Muscle of leg (tissue), 11 donors: ENCODE data around the gene LRRN2. TPM values are rescaled to one million over a fixed set of nuclear protein-coding genes. Genes with fewer than 3 reads are reported as not detected.
"Not testable (repeated sequence)": the region's sequence is repeated elsewhere in the genome, so short reads cannot be mapped to it uniquely, and the experiment has no call there.

Source experiments
- DNase-seq: peaks from one replicate; pipeline ENCODE4 v3.0.0; 2013
- H3K27ac ChIP-seq: one replicate; pipeline ENCODE4 v1.5.1; 2013; ENCODE audit warnings: mild to moderate bottlenecking, low read length, control low read depth
- H3K27me3 ChIP-seq: one replicate; pipeline ENCODE4 v1.6.1; 2013; ENCODE audit warnings: low read length; ENCODE audit not compliant: control insufficient read depth, insufficient read depth
- H3K36me3 ChIP-seq: one replicate; pipeline ENCODE4 v1.6.1; 2013; ENCODE audit warnings: low read length; ENCODE audit not compliant: control insufficient read depth, insufficient read depth
- H3K4me1 ChIP-seq: one replicate; pipeline ENCODE4 v1.6.1; 2013; ENCODE audit warnings: low read length; ENCODE audit not compliant: control insufficient read depth, insufficient read depth
- H3K4me3 ChIP-seq: one replicate; pipeline ENCODE4 v1.5.1; 2013; ENCODE audit warnings: low read length, control low read depth
- H3K9me3 ChIP-seq: replicated peaks from 2 replicates; pipeline ENCODE4 v1.6.1; 2013; ENCODE audit warnings: low read depth, low read length; ENCODE audit not compliant: control insufficient read depth
- WGBS: methylation state at CpG from one replicate; pipeline ENCODE4 v1.1.5; 2013; ENCODE audit warnings: missing lambda C conversion rate; ENCODE audit not compliant: insufficient coverage; 5-methylcytosine and 5-hydroxymethylcytosine counted together
- polyA plus RNA-seq, 8 donors: library from polyadenylated mRNA; unstranded; fragments of 120-200 nt; gene quantifications; one replicate each; pipeline versions ENCODE4 v1.2.1 to v1.2.3, GENCODE V29; 2013; ENCODE audit warnings: inconsistent platforms in 1 of 8, low replicate concordance in 1 of 8; ENCODE audit not compliant: insufficient read length in 8 of 8, insufficient read depth in 1 of 8
- total RNA-seq: library from RNA; stranded (reverse); fragments of 120-200 nt; gene quantifications from one replicate; pipeline ENCODE4 v1.2.4, GENCODE V29; 2013

Gene LRRN2
- total and polyA plus RNA-seq, 9 donors = 2.7 to 9.8 (median 6.1) TPM

DNA sequence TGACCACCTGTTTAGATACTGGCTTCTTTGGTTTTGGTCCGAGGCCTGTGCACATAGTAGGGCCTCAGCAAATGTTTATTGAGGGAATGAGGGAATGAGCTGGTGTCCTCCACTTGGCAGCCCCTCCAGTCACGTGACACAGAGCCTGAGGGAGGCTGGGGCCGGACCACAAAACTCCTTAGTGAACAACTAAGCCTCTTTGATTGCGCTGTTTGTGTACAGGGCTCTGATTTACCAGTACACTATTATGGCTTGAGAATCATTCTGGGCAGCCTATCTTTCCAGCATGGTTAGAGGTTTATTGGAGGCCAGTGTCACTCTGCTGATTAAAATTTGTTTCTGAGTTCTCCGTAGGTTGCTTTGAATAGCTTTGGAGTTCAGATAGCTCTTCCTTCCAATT, 10.2 kb upstream of the LRRN2 start:
- Histone ChIP-seq H3K27ac (no peak overlapping the region), H3K4me1 (no peaks in the 10 kb centered on the region), H3K36me3 (no peaks in the 10 kb centered on the region), H3K9me3 (no peaks in the 10 kb centered on the region), H3K4me3 (no peak overlapping the region), H3K27me3 (peaks cover 4% of the 10 kb centered on the region)
- WGBS = 60% methylated on average over 1 of the region's 5 CpGs
- no peak for DNase-seq

DNA sequence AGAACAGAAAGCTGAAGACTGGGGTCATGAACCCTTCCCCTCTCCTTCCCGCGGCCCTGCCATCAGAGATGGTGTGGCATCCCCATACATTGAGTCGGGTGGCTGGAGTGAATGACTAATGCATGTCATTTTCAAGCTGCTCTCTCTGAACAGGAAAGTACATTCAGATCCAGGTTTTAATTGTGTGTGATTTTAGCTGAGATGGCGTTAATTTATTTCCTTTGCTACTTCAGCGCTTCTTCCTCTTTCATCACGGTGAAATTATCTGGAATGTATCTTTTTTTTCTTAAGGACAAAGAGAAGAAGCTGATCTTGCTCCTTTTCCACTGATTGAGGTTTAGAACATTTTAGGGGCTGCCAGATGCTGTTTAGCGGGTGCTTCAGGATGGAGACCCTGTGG, 8.6 kb upstream of the LRRN2 start:
- no peak overlapping the region for H3K4me3 ChIP-seq
- no peaks in the 10 kb centered on the region for H3K4me1 ChIP-seq
- WGBS = 62% methylated on average over 2 of the region's 7 CpGs
- no peaks in the 10 kb centered on the region for H3K9me3 ChIP-seq
- DNase-seq = no peak
- H3K27ac ChIP-seq = no peak overlapping the region
- no peaks in the 10 kb centered on the region for H3K36me3 ChIP-seq
- H3K27me3 ChIP-seq = peaks cover 4% of the 10 kb centered on the region

DNA sequence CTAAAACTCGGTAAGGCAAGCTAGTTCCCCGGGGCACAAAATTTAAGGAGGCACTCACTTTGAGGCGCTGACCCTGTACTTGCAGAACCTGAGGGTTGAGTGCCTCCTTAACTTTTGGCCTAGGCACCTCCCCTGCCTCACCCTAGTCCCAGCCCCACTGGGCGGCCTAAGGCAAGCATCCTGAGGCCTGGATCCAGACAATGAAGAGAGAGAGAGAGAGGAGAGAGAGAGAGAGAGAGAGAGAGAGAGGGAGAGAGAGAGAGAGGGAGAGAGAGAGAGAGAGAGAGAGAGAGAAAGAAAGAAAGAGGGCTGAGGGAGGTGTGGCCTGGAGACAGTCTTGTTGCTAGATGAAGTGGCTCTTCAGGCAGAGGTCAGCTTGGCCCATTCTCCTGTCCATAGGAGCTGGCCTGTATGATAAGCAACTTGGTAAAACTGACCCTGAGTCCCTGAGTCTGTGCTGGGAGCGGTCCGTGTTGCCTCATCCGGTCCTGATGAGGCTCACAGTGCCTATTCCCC, 7.4 kb upstream of the LRRN2 start:
- WGBS = 59% methylated on average over 4 of the region's 7 CpGs
- Histone ChIP-seq H3K27ac (no peak overlapping the region), H3K27me3 (peaks cover 4% of the 10 kb centered on the region), H3K4me3 (no peak overlapping the region), H3K9me3 (no peaks in the 10 kb centered on the region), H3K36me3 (no peaks in the 10 kb centered on the region), H3K4me1 (no peaks in the 10 kb centered on the region)
- DNase-seq = no peak

DNA sequence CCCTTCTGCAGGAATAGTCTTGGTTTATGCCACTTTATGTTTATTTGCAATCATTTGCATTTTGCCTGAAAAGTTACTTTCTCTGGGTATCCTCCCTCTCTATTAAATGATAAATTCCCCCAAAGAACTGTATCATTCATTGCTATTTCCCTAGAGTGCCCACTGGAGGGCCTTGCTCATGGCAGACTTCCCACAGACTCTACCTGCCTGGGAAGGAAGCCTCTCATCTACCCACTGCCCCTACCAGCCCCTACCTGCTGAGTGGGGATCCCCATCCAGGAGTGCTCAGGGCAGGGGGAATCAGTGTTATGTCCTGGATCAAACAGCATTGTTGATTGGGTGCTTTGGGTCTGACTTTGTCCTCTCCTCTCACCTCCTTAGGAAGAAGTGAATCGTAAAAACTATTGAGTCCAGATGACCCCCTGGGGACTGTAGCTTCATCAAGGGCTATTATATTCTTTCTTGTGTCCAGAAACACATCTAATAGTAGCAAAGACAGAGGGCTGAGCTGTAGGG, 6.8 kb upstream of the LRRN2 start:
- H3K36me3 ChIP-seq = no peaks in the 10 kb centered on the region
- no CpG with 5 or more reads among the region's 1 CpG for WGBS

DNA sequence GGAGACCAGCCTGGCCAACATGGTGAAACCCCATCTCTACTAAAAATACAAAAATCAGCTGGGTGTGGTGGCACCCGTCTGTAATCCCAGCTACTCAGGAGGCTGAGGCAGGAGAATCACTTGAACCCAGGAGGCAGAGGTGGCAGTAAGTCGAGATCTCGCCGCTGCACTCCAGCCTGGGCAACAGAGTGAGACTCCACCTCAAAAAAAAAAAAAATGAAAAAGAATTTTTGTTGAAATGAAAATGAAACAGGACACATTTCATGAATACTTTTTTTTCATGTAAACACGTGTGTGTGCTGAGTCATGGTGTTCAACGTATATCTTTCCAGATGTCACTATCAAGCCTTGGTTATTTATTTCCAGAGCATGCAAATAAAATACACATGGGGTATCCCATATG, 5.8 kb upstream of the LRRN2 start:
- no CpG with 5 or more reads among the region's 6 CpGs for WGBS
- H3K4me3 ChIP-seq, DNase-seq, H3K9me3 ChIP-seq, H3K27ac ChIP-seq, H3K4me1 ChIP-seq, H3K36me3 ChIP-seq: not testable (repeated sequence)
- peaks cover 13% of the 10 kb centered on the region for H3K27me3 ChIP-seq

More for the DNA sequence above, 6.8 kb upstream of the LRRN2 start:
- peaks cover 4% of the 10 kb centered on the region for H3K27me3 ChIP-seq
- H3K27ac ChIP-seq = no peak overlapping the region
- H3K4me1 ChIP-seq = no peaks in the 10 kb centered on the region
- no peaks in the 10 kb centered on the region for H3K9me3 ChIP-seq
- DNase-seq = no peak
- no peak overlapping the region for H3K4me3 ChIP-seq

DNA sequence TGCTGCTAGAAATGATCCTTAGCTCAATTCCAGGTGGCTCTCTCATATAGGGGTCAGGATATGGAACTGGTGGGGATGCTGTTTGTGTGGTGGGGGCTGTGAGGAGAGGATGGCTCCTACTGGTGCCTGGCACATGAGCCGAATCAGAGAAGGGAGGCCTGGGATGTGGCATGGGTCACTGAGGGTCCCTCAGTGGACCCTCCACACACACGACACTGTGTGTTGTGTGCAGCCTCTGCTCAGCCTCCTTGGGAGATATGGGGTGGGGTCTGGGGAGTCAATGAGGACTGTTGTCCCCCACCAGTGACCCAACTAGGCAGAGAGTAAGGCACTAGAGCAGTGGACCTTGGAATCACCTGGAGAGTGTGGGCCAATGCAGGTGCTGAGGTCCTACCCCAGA, 3.2 kb upstream of the LRRN2 start:
- WGBS = no CpG with 5 or more reads among the region's 2 CpGs
- H3K27ac ChIP-seq = no peak overlapping the region
- peaks cover 29% of the 10 kb centered on the region for H3K27me3 ChIP-seq
- no peak overlapping the region for H3K4me3 ChIP-seq
- peaks cover 18% of the 10 kb centered on the region for H3K4me1 ChIP-seq
- no peaks in the 10 kb centered on the region for H3K9me3 ChIP-seq
- no peaks in the 10 kb centered on the region for H3K36me3 ChIP-seq
- DNase-seq = no peak

DNA sequence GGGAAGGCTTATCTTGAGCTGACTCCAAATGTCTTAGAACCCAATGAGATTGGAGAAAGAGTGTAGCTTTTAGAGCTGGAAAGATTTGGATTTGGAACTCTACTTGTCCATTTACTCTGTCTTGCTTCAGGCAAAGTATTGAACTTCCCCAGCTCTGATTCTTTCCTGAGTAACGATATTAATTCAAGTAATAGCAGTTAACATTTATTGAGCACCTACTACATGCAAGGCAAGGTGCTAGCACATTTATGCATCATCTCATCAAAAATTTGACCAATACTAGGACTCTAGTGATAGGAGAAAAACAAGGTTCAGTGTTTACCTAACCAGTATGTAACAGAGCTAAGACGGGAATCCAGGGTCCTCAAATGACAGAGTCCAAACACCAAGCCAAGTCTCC, 2.5 kb upstream of the LRRN2 start:
- no CpG with 5 or more reads among the region's 2 CpGs for WGBS
- Histone ChIP-seq H3K36me3 (no peaks in the 10 kb centered on the region), H3K27me3 (peaks cover 34% of the 10 kb centered on the region), H3K9me3 (no peaks in the 10 kb centered on the region), H3K4me1 (peaks cover 19% of the 10 kb centered on the region), H3K27ac (no peak overlapping the region), H3K4me3 (no peak overlapping the region)
- DNase-seq = no peak

DNA sequence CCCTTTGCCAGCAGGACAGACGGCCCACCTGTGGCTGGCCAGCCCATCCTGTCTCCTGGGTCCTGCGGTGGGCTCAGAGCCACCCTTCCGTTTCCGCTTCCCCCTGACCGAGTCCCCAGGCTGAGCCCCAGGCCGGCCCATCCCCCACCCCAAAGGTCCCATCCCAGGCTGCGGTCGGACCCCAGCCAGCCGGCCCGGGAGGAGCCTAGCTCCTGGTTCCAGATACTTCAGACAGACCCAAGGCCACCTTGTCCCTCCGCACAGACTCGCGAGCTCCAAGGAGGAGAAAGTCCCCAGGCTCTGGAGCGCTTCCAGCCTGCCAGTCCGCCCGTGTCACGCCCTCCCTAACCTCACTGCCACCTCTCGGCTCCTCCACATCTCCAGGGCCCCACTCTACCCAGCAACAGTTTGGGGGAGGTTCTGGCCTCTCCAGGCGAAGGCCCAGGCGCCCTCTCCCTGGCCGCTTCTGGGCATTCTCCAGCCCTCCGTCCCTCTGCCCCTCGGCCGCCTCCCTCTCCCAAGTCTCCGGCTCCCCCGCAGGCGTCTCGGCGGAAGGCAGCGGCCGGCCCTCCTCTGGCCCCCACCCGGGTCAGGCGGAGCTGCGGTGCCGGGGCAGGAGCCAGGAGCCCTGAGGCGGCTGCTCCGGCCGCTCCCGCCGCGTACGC, 835 bp downstream of the LRRN2 start:
- Histone ChIP-seq H3K27me3 (peaks cover 34% of the 10 kb centered on the region), H3K36me3 (no peaks in the 10 kb centered on the region), H3K4me1 (peaks cover 19% of the 10 kb centered on the region), H3K4me3 (peak overlapping the region; percentile 47), H3K9me3 (no peaks in the 10 kb centered on the region), H3K27ac (no peak overlapping the region)
- peak; percentile 20 for DNase-seq
- WGBS = under 1% methylated on average over 41 of the region's 42 CpGs

DNA sequence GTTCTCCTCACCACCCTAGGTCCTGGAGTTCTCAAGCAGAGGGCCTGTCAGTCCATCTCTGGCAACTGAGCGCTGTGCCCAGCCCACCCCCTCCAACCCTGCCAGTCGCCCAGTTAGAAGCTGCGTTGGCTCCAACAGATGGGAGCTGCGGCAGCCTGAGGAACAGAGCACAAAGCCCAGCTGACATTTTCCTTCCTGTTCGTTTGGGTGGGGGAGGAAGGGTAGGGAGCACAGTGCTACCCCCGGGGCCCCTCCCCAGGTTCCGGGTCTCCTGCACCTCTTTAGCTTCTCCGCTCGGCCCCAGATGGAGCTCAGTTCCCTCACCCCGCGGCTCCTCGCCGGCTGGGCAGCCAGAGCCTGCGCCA, 1.4 kb downstream of the LRRN2 start:
- Histone ChIP-seq H3K9me3 (no peaks in the 10 kb centered on the region), H3K4me3 (peak overlapping the region; percentile 47), H3K4me1 (peaks cover 19% of the 10 kb centered on the region), H3K36me3 (no peaks in the 10 kb centered on the region), H3K27me3 (peaks cover 34% of the 10 kb centered on the region), H3K27ac (no peak overlapping the region)
- peak; percentile 8 for DNase-seq
- WGBS = 13% methylated on average over 11 of the region's 14 CpGs

DNA sequence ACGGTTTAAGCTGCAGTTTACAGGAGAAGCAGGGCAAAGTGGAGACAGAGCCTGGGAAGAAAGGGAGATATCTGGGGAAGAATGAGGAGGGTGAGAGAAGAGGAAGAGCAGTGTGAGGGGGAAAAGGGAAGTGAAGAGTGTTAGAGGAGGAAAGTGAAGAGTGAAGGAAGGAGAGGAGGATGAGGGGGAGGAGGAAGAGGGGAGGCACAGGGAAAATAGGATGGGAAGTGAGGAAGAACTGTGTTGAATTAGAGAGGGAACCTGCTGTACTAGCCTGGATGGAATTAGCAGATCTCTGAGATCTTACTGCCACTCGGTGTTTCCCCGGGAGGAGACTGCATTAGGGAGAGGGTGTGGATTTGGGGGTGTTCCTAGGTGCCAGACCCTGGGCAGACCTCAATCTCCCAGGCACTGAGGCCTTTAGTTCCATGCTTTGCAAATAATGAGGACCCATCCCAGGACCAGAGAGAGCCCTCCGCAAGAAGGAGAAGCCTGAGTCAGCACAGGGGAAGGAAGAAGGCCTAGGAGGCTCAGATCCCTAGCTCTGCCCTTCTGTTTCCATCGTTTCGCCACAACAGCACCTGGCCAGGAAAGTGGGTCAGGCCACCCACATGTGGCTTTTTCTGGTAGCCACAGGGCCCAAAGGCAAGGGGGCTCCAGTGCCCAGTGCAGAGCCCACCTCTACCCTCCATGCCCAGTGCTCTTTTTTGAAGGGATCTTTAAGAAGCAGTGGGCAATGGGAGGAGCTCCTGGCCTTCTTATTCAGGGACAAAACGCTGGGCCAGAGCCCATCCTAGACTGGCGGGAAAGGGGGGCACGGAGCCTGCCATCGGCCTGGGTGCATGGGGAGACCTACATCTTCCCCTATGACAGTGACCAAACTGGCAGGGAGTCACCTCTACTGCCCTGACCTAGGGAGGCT, 2.0 kb downstream of the LRRN2 start:
- H3K27me3 ChIP-seq = peaks cover 34% of the 10 kb centered on the region
- H3K27ac ChIP-seq = no peak overlapping the region
- H3K9me3 ChIP-seq = no peaks in the 10 kb centered on the region
- H3K4me3 ChIP-seq = no peak overlapping the region
- H3K4me1 ChIP-seq = peaks cover 19% of the 10 kb centered on the region
- 58% methylated on average over 8 of the region's 10 CpGs for WGBS
- H3K36me3 ChIP-seq = no peaks in the 10 kb centered on the region
- DNase-seq = no peak
